ENCODE results near the gene STH.

STH gene

DNA sequence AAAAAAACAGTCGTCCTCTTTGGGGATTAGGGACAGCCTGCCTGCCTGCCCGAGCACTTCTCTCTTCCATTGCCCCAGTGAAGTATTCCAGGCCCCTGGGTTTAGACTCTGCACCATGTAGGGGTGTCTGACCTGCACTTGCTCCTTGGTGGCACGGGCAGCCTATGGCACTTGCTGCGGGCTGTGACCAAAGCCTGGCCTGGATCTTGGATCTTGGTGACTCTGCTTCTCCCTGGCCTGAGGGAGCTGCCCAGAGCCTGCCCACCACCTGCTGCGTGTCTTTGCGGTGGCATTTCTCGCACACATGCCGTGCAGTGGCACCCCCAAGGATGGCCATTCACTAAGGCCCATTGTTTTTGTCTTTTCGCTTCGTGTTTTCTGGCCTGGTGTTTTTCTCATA is 6.1 kb upstream of the STH start:
- no peaks in the 10 kb centered on the region for H3K36me3 ChIP-seq (ENCODE audit: control insufficient read depth, insufficient read depth, low read length)
- H3K27ac ChIP-seq (ENCODE audit: low read depth, low read length) = no peak overlapping the region
- H3K27me3 ChIP-seq (ENCODE audit: control insufficient read depth, insufficient read depth, low read length) = no peaks in the 10 kb centered on the region
- H3K4me1 ChIP-seq (ENCODE audit: control insufficient read depth, insufficient read depth, low read length) = no peaks in the 10 kb centered on the region
- H3K9ac ChIP-seq (ENCODE audit: low read length) = no peak overlapping the region
- H3K4me3 ChIP-seq (ENCODE audit: low read length) = no peak overlapping the region

DNA sequence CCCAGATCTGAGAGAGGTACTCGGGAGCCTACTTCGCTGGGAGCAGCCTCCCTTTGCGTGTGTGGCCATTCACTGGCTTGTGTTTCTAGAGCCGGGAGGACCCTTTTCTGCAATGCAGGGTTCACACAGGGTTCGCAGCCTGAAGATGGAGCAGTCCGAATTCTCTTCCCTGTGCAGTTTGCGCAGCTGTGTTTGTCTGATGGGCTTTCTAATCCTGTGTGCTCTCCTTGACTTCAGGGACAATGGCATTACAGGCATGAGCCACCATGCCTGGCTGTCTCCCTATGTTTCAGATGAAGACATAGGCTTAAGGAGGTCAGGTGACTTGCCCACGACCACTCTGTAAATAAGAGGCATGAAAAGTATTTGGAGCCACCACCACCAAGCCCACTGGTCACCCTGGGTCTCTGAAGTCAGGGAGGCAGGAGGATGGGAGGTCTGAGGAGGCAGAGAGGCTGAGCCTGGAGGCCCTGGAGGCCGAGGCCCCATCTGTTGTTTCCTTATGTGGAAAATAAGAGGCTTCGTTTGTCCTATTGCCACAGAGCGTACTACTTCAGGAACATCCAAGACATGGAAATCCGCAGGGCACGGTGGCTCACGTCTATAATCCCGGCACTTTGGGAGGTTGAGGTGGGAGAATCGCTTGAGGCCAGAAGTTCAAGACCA is 5.0 kb upstream of the STH start:
- no peak overlapping the region for H3K4me3 ChIP-seq (ENCODE audit: low read length)

DNA sequence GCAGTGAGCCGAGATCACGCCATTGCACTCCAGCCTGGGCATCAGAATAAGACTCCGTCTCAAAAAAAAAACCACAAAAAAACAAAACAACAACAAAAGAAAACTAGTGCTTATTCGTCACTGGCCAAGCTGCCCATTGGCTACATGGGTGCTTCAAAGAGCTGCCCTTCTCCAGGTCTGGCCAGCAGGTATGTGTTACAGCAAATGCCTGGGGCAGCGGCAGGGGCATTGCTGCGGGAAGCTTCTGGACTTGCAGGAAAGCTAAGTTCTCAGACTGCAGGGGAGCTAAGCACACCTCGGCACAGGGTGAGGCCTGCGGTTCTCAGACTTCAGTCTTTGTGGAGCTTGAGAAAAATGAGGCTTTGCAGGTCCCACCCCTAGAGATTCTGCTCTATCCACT is 4.1 kb upstream of the STH start:
- H3K4me3 ChIP-seq (ENCODE audit: low read length) = no peak overlapping the region
- H3K36me3 ChIP-seq (ENCODE audit: control insufficient read depth, insufficient read depth, low read length) = no peaks in the 10 kb centered on the region
- H3K27ac ChIP-seq (ENCODE audit: low read depth, low read length) = no peak overlapping the region
- no peaks in the 10 kb centered on the region for H3K4me1 ChIP-seq (ENCODE audit: control insufficient read depth, insufficient read depth, low read length)
- H3K27me3 ChIP-seq (ENCODE audit: control insufficient read depth, insufficient read depth, low read length) = no peaks in the 10 kb centered on the region
- no peak overlapping the region for H3K9ac ChIP-seq (ENCODE audit: low read length)

More for the DNA sequence above, 5.0 kb upstream of the STH start:
- Histone ChIP-seq H3K27ac (ENCODE audit: low read depth, low read length) (no peak overlapping the region), H3K36me3 (ENCODE audit: control insufficient read depth, insufficient read depth, low read length) (no peaks in the 10 kb centered on the region), H3K4me1 (ENCODE audit: control insufficient read depth, insufficient read depth, low read length) (no peaks in the 10 kb centered on the region), H3K9ac (ENCODE audit: low read length) (no peak overlapping the region), H3K27me3 (ENCODE audit: control insufficient read depth, insufficient read depth, low read length) (no peaks in the 10 kb centered on the region)

DNA sequence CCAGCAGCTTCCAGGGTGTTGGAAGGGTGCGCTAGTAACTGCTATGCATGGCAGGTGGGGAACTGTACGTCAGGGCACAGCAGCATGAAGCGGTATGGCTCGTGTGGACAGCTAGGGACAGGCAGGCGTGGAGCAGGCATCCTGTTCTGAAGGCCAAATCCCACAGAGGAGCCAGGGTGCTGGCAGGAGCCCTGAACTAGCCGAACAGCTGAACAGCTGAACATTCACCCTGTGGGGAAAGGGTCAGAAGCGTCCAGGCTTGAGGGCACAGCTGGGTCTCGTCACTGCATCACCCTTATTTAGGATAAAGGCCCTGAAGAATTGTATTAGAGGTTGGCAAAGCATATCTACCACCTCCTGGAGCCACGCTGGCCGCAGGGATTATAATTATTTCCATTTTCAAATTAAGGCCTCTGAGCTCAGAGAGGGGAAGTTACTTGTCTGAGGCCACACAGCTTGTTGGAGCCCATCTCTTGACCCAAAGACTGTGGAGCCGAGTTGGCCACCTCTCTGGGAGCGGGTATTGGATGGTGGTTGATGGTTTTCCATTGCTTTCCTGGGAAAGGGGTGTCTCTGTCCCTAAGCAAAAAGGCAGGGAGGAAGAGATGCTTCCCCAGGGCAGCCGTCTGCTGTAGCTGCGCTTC is 3.3 kb upstream of the STH start:
- H3K4me3 ChIP-seq (ENCODE audit: low read length) = no peak overlapping the region
- no peaks in the 10 kb centered on the region for H3K27me3 ChIP-seq (ENCODE audit: control insufficient read depth, insufficient read depth, low read length)
- no peak overlapping the region for H3K9ac ChIP-seq (ENCODE audit: low read length)
- no peak overlapping the region for H3K27ac ChIP-seq (ENCODE audit: low read depth, low read length)
- no peaks in the 10 kb centered on the region for H3K36me3 ChIP-seq (ENCODE audit: control insufficient read depth, insufficient read depth, low read length)
- H3K4me1 ChIP-seq (ENCODE audit: control insufficient read depth, insufficient read depth, low read length) = no peaks in the 10 kb centered on the region

DNA sequence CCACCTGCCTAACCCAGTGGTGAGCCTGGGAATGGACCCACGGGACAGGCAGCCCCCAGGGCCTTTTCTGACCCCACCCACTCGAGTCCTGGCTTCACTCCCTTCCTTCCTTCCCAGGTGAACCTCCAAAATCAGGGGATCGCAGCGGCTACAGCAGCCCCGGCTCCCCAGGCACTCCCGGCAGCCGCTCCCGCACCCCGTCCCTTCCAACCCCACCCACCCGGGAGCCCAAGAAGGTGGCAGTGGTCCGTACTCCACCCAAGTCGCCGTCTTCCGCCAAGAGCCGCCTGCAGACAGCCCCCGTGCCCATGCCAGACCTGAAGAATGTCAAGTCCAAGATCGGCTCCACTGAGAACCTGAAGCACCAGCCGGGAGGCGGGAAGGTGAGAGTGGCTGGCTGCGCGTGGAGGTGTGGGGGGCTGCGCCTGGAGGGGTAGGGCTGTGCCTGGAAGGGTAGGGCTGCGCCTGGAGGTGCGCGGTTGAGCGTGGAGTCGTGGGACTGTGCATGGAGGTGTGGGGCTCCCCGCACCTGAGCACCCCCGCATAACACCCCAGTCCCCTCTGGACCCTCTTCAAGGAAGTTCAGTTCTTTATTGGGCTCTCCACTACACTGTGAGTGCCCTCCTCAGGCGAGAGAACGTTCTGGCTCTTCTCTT is 2.6 kb upstream of the STH start:
- Histone ChIP-seq H3K27ac (ENCODE audit: low read depth, low read length) (no peak overlapping the region), H3K36me3 (ENCODE audit: control insufficient read depth, insufficient read depth, low read length) (no peaks in the 10 kb centered on the region)

DNA sequence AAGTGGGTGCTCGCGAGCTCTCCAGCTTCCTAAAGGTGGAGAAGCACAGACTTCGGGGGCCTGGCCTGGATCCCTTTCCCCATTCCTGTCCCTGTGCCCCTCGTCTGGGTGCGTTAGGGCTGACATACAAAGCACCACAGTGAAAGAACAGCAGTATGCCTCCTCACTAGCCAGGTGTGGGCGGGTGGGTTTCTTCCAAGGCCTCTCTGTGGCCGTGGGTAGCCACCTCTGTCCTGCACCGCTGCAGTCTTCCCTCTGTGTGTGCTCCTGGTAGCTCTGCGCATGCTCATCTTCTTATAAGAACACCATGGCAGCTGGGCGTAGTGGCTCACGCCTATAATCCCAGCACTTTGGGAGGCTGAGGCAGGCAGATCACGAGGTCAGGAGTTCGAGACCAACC is 1.9 kb upstream of the STH start:
- no peaks in the 10 kb centered on the region for H3K4me1 ChIP-seq (ENCODE audit: control insufficient read depth, insufficient read depth, low read length)

More for the DNA sequence above, 2.6 kb upstream of the STH start:
- Histone ChIP-seq H3K4me1 (ENCODE audit: control insufficient read depth, insufficient read depth, low read length) (no peaks in the 10 kb centered on the region), H3K9ac (ENCODE audit: low read length) (no peak overlapping the region), H3K27me3 (ENCODE audit: control insufficient read depth, insufficient read depth, low read length) (no peaks in the 10 kb centered on the region), H3K4me3 (ENCODE audit: low read length) (no peak overlapping the region)

DNA sequence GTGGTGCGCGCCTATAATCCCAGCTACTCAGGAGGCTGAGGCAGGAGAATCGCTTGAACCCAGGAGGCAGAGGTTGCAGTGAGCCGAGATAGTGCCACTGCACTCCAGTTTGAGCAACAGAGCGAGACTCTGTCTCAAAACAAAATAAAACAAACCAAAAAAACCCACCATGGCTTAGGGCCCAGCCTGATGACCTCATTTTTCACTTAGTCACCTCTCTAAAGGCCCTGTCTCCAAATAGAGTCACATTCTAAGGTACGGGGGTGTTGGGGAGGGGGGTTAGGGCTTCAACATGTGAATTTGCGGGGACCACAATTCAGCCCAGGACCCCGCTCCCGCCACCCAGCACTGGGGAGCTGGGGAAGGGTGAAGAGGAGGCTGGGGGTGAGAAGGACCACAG is 1.4 kb upstream of the STH start:
- H3K4me3 ChIP-seq (ENCODE audit: low read length) = no peak overlapping the region
- H3K4me1 ChIP-seq (ENCODE audit: control insufficient read depth, insufficient read depth, low read length) = no peaks in the 10 kb centered on the region
- no peaks in the 10 kb centered on the region for H3K27me3 ChIP-seq (ENCODE audit: control insufficient read depth, insufficient read depth, low read length)
- no peak overlapping the region for H3K9ac ChIP-seq (ENCODE audit: low read length)
- H3K27ac ChIP-seq (ENCODE audit: low read depth, low read length) = no peak overlapping the region
- H3K36me3 ChIP-seq (ENCODE audit: control insufficient read depth, insufficient read depth, low read length) = no peaks in the 10 kb centered on the region

More for the DNA sequence above, 1.9 kb upstream of the STH start:
- no peak overlapping the region for H3K4me3 ChIP-seq (ENCODE audit: low read length)
- H3K27me3 ChIP-seq (ENCODE audit: control insufficient read depth, insufficient read depth, low read length) = no peaks in the 10 kb centered on the region
- no peak overlapping the region for H3K27ac ChIP-seq (ENCODE audit: low read depth, low read length)
- H3K9ac ChIP-seq (ENCODE audit: low read length) = no peak overlapping the region
- no peaks in the 10 kb centered on the region for H3K36me3 ChIP-seq (ENCODE audit: control insufficient read depth, insufficient read depth, low read length)

DNA sequence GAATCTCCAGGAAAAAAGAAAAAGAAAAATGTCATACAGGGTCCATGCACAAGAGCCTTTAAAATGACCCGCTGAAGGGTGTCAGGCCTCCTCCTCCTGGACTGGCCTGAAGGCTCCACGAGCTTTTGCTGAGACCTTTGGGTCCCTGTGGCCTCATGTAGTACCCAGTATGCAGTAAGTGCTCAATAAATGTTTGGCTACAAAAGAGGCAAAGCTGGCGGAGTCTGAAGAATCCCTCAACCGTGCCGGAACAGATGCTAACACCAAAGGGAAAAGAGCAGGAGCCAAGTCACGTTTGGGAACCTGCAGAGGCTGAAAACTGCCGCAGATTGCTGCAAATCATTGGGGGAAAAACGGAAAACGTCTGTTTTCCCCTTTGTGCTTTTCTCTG is 845 bp downstream of the STH start:
- Histone ChIP-seq H3K36me3 (ENCODE audit: control insufficient read depth, insufficient read depth, low read length) (no peaks in the 10 kb centered on the region), H3K4me1 (ENCODE audit: control insufficient read depth, insufficient read depth, low read length) (peaks cover 5% of the 10 kb centered on the region), H3K27ac (ENCODE audit: low read depth, low read length) (no peak overlapping the region), H3K9ac (ENCODE audit: low read length) (no peak overlapping the region), H3K4me3 (ENCODE audit: low read length) (no peak overlapping the region), H3K27me3 (ENCODE audit: control insufficient read depth, insufficient read depth, low read length) (no peaks in the 10 kb centered on the region)

DNA sequence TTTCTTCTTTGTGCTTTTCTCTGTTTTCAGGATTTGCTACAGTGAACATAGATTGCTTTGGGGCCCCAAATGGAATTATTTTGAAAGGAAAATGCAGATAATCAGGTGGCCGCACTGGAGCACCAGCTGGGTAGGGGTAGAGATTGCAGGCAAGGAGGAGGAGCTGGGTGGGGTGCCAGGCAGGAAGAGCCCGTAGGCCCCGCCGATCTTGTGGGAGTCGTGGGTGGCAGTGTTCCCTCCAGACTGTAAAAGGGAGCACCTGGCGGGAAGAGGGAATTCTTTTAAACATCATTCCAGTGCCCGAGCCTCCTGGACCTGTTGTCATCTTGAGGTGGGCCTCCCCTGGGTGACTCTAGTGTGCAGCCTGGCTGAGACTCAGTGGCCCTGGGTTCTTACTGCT is 1.2 kb downstream of the STH start:
- Histone ChIP-seq H3K36me3 (ENCODE audit: control insufficient read depth, insufficient read depth, low read length) (no peaks in the 10 kb centered on the region), H3K27ac (ENCODE audit: low read depth, low read length) (no peak overlapping the region), H3K27me3 (ENCODE audit: control insufficient read depth, insufficient read depth, low read length) (no peaks in the 10 kb centered on the region), H3K4me1 (ENCODE audit: control insufficient read depth, insufficient read depth, low read length) (peaks cover 5% of the 10 kb centered on the region), H3K4me3 (ENCODE audit: low read length) (no peak overlapping the region), H3K9ac (ENCODE audit: low read length) (no peak overlapping the region)

DNA sequence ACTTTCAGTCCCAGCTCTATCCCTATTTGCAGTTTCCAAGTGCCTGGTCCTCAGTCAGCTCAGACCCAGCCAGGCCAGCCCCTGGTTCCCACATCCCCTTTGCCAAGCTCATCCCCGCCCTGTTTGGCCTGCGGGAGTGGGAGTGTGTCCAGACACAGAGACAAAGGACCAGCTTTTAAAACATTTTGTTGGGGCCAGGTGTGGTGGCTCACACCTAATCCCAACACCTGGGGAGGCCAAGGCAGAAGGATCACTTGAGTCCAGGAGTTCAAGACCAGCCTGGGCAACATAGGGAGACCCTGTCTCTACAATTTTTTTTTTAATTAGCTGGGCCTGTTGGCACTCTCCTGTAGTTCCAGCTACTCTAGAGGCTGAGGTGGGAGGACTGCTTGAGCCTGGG is 1.7 kb downstream of the STH start:
- Histone ChIP-seq H3K9ac (ENCODE audit: low read length) (no peak overlapping the region), H3K4me3 (ENCODE audit: low read length) (no peak overlapping the region), H3K4me1 (ENCODE audit: control insufficient read depth, insufficient read depth, low read length) (peaks cover 5% of the 10 kb centered on the region), H3K27me3 (ENCODE audit: control insufficient read depth, insufficient read depth, low read length) (no peaks in the 10 kb centered on the region), H3K27ac (ENCODE audit: low read depth, low read length) (no peak overlapping the region), H3K36me3 (ENCODE audit: control insufficient read depth, insufficient read depth, low read length) (no peaks in the 10 kb centered on the region)

DNA sequence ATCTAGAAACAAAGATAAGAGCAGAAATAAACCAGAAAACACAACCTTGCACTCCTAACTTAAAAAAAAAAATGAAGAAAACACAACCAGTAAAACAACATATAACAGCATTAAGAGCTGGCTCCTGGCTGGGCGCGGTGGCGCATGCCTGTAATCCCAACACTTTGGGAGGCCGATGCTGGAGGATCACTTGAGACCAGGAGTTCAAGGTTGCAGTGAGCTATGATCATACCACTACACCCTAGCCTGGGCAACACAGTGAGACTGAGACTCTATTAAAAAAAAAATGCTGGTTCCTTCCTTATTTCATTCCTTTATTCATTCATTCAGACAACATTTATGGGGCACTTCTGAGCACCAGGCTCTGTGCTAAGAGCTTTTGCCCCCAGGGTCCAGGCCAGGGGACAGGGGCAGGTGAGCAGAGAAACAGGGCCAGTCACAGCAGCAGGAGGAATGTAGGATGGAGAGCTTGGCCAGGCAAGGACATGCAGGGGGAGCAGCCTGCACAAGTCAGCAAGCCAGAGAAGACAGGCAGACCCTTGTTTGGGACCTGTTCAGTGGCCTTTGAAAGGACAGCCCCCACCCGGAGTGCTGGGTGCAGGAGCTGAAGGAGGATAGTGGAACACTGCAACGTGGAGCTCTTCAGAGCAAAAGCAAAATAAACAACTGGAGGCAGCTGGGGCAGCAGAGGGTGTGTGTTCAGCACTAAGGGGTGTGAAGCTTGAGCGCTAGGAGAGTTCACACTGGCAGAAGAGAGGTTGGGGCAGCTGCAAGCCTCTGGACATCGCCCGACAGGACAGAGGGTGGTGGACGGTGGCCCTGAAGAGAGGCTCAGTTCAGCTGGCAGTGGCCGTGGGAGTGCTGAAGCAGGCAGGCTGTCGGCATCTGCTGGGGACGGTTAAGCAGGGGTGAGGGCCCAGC is 2.6 kb downstream of the STH start:
- no peak overlapping the region for H3K9ac ChIP-seq (ENCODE audit: low read length)
- H3K36me3 ChIP-seq (ENCODE audit: control insufficient read depth, insufficient read depth, low read length) = no peaks in the 10 kb centered on the region
- H3K4me1 ChIP-seq (ENCODE audit: control insufficient read depth, insufficient read depth, low read length) = peaks cover 5% of the 10 kb centered on the region
- no peak overlapping the region for H3K4me3 ChIP-seq (ENCODE audit: low read length)
- H3K27me3 ChIP-seq (ENCODE audit: control insufficient read depth, insufficient read depth, low read length) = no peaks in the 10 kb centered on the region
- H3K27ac ChIP-seq (ENCODE audit: low read depth, low read length) = no peak overlapping the region

DNA sequence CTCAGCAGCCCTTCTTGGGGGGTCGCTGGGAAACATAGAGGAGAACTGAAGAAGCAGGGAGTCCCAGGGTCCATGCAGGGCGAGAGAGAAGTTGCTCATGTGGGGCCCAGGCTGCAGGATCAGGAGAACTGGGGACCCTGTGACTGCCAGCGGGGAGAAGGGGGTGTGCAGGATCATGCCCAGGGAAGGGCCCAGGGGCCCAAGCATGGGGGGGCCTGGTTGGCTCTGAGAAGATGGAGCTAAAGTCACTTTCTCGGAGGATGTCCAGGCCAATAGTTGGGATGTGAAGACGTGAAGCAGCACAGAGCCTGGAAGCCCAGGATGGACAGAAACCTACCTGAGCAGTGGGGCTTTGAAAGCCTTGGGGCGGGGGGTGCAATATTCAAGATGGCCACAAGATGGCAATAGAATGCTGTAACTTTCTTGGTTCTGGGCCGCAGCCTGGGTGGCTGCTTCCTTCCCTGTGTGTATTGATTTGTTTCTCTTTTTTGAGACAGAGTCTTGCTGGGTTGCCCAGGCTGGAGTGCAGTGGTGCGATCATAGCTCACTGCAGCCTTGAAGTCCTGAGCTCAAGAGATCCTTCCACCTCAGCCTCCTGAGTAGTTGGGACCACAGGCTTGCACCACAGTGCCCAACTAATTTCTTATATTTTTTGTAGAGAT is 3.4 kb downstream of the STH start:
- H3K4me3 ChIP-seq (ENCODE audit: low read length) = no peak overlapping the region
- no peak overlapping the region for H3K9ac ChIP-seq (ENCODE audit: low read length)

More for the DNA sequence above, 3.4 kb downstream of the STH start:
- peaks cover 5% of the 10 kb centered on the region for H3K4me1 ChIP-seq (ENCODE audit: control insufficient read depth, insufficient read depth, low read length)
- no peak overlapping the region for H3K27ac ChIP-seq (ENCODE audit: low read depth, low read length)
- no peaks in the 10 kb centered on the region for H3K27me3 ChIP-seq (ENCODE audit: control insufficient read depth, insufficient read depth, low read length)
- no peaks in the 10 kb centered on the region for H3K36me3 ChIP-seq (ENCODE audit: control insufficient read depth, insufficient read depth, low read length)

All from rectal smooth muscle tissue (tissue), 1 donor.